ENCODE measurements around the gene DPP3. TPM values are rescaled to one million over a fixed set of nuclear protein-coding genes. Genes with fewer than 3 reads are reported as not detected.
"Not testable (repeated sequence)": the region's sequence is repeated elsewhere in the genome, so short reads cannot be mapped to it uniquely, and the experiment has no call there.

The DPP3 gene
- total and polyA plus RNA-seq, 12 donors: 6.2 to 28.9 (median 14.7) TPM

- ATAC-seq (no peak), DNase-seq (no peak)
- Histone ChIP-seq H3K4me1 (peaks cover 3 to 29% (median 16%) of the 10 kb centered on the region in 9 donors), H3K36me3 (peaks cover 0 to 79% (median 6%) of the 10 kb centered on the region in 9 donors), H3K27ac (no peak overlapping the region), H3K27me3 (no peaks in the 10 kb centered on the region), H3K4me3 (no peak overlapping the region), H3K9me3 (no peaks in the 10 kb centered on the region)
- 90 to 97% methylated on average over 10 of the region's 10 CpGs for WGBS, 2 donors
- intact Hi-C loops (cut with DNase I): loop anchor here in 1 of 10 donors (10.0 kb wide), 1 partner anchor 905 kb away; the partner anchor contains the start of gene CORO1B
- TF ChIP-seq CTCF (IDR thresholded peaks at IDR 0.05): no peak
These were observed 59.6 kb downstream of the DPP3 start for GRCh38 chr11:66539870-66540213.

- not testable (repeated sequence) for H3K9me3 ChIP-seq, DNase-seq, H3K27ac ChIP-seq, ATAC-seq, H3K4me3 ChIP-seq, H3K27me3 ChIP-seq
- peaks cover 0 to 73% (median 6%) of the 10 kb centered on the region in 9 donors for H3K36me3 ChIP-seq
- WGBS, 2 donors: 78 to 86% methylated on average over 8 of the region's 8 CpGs
- H3K4me1 ChIP-seq: peaks cover 3 to 36% (median 23%) of the 10 kb centered on the region in 9 donors
- intact Hi-C loops (cut with DNase I): loop anchor here in 1 of 10 donors (10.0 kb wide), 1 partner anchor 904 kb away; the partner anchor contains the start of gene CORO1B
These were observed 60.4 kb downstream of the DPP3 start for GRCh38 chr11:66540598-66540997.

- TF ChIP-seq CTCF (IDR thresholded peaks at IDR 0.05): no peak
- 85 to 92% methylated on average over 4 of the region's 4 CpGs for WGBS, 2 donors
- intact Hi-C loops (cut with DNase I): loop anchor here in 1 of 10 donors (10.0 kb wide), 1 partner anchor 903 kb away; the partner anchor contains the start of gene CORO1B
- Histone ChIP-seq H3K36me3 (peaks cover 0 to 60% (median 6%) of the 10 kb centered on the region in 9 donors), H3K4me1 (peaks cover 3 to 44% (median 30%) of the 10 kb centered on the region in 9 donors), H3K4me3 (no peak overlapping the region), H3K9me3 (no peaks in the 10 kb centered on the region), H3K27ac (no peak overlapping the region), H3K27me3 (no peaks in the 10 kb centered on the region)
- DNase-seq: no peak
- no peak for ATAC-seq
These were observed 61.7 kb downstream of the DPP3 start for GRCh38 chr11:66541892-66542291.

- Histone ChIP-seq H3K36me3 (peaks cover 0 to 56% (median 6%) of the 10 kb centered on the region in 9 donors), H3K27ac (no peak overlapping the region), H3K27me3 (no peaks in the 10 kb centered on the region), H3K4me1 (peaks cover 3 to 46% (median 31%) of the 10 kb centered on the region in 9 donors), H3K9me3 (no peaks in the 10 kb centered on the region), H3K4me3 (no peak overlapping the region)
- ATAC-seq (no peak), DNase-seq (no peak)
- intact Hi-C loops (cut with DNase I): loop anchor here in 1 of 10 donors (10.0 kb wide), 1 partner anchor 902 kb away; the partner anchor contains the start of gene CORO1B
- 86 to 92% methylated on average over 10 of the region's 10 CpGs for WGBS, 2 donors
- no peak for TF ChIP-seq CTCF (IDR thresholded peaks at IDR 0.05)
These were observed 62.1 kb downstream of the DPP3 start for GRCh38 chr11:66542362-66542761.

All from heart right ventricle (tissue), 16 donors.